HCT116 (cell line): ENCODE measurements around the gene NOLC1. TPM values are rescaled to one million over a fixed set of nuclear protein-coding genes. Genes with fewer than 3 reads are reported as not detected.
A peak's percentile ranks its signal among the peaks of the same experiment; 100 is the strongest.

ENCODE experiments used
- ATAC-seq: fragments of 200-7000 bp; cut with Tn5 transposase; 2 replicates; pipeline ENCODE4 v1.9.1; 2020; ENCODE audit warnings: mild to moderate bottlenecking, moderate library complexity
- BruUV-seq: library from RNA; stranded (reverse); fragments of 400-500 nt; replicated peaks from 2 replicates; lab custom pipeline; 2021; lab: Mats Ljungman, UMichigan
- CTCF ChIA-PET: fragments of 300-600 bp; sonication (Branson Sonifier 250); formaldehyde crosslinking; loops from one replicate; lab custom pipeline; 2021; ENCODE audit warnings: antibody characterized with exemption; lab: Charles Lee
- POLR2A ChIA-PET: fragments of 300-600, 350-600 bp; sonication (Branson Sonifier 250); formaldehyde crosslinking; loops from one replicate; lab custom pipeline; 2021; ENCODE audit warnings: antibody characterized with exemption; lab: Charles Lee
- RAD21 ChIA-PET, 2 experiments: fragments of 300-600 bp; sonication (Branson Sonifier 250); formaldehyde crosslinking; loops; one replicate each; lab custom pipeline; 2023; ENCODE audit warnings: low total read pairs in 2 of 2; ENCODE audit not compliant: uncharacterized antibody in 2 of 2, unreplicated experiment in 2 of 2, low non-redundant PET in 1 of 2; lab: Charles Lee
- DNase-seq: peaks from one replicate; pipeline ENCODE4 v3.0.0-alpha.2; 2010; ENCODE audit warnings: low read depth, low spot score
- H2AFZ ChIP-seq: fragments of 200-600 bp; shearing (Covaris generic), sonication (generic); 2 replicates; pipeline ENCODE4 v1.6.1; 2017; ENCODE audit warnings: low read depth, mixed run types, mixed read lengths, antibody characterized with exemption, low read length; ENCODE audit not compliant: poor library complexity, severe bottlenecking
- H3K27ac ChIP-seq: 2 replicates; pipeline ENCODE4 v1.5.1; 2012; ENCODE audit warnings: low read depth, low read length
- H3K27me3 ChIP-seq: fragments of 200-600 bp; sonication (generic); 2 replicates; pipeline ENCODE4 v1.6.1; 2016; ENCODE audit warnings: mixed run types, low read length, mixed read lengths; ENCODE audit not compliant: insufficient read depth
- H3K36me3 ChIP-seq, 2 experiments: fragments of 200-500 bp in 1 of 2; fragments of 200-600 bp in 1 of 2; sonication (Bioruptor generic) in 1 of 2; sonication (generic) in 1 of 2; 2 replicates each; pipeline versions ENCODE4 v1.5.1 to v1.6.1; 2014 to 2016; ENCODE audit warnings: low read length in 2 of 2, inconsistent platforms in 1 of 2, mixed read lengths in 1 of 2, mixed run types in 1 of 2; ENCODE audit not compliant: insufficient read depth in 2 of 2, control insufficient read depth in 1 of 2
- H3K4me1 ChIP-seq, 2 experiments: fragments of 200-600 bp in 1 of 2; sonication (generic) in 1 of 2; 2 replicates each; pipeline versions ENCODE4 v1.5.1 to v1.6.1; 2012 to 2017; ENCODE audit warnings: low read length in 2 of 2, inconsistent platforms in 1 of 2, mild to moderate bottlenecking in 1 of 2, mixed read lengths in 1 of 2, mixed run types in 1 of 2, moderate library complexity in 1 of 2; ENCODE audit not compliant: insufficient read depth in 2 of 2, control insufficient read depth in 1 of 2
- H3K4me2 ChIP-seq: fragments of 200-600 bp; sonication (generic); 2 replicates; pipeline ENCODE4 v1.6.1; 2017; ENCODE audit warnings: mixed run types, low read length, mixed read lengths
- H3K4me3 ChIP-seq, 2 experiments: fragments of 200-600 bp in 1 of 2; sonication (generic) in 1 of 2; replicated peaks in 1 of 2; 2 replicates each; pipeline ENCODE4 v1.5.1; 2011 to 2016; ENCODE audit warnings: low read length in 2 of 2, control low read depth in 1 of 2, low read depth in 1 of 2, mild to moderate bottlenecking in 1 of 2, mixed read lengths in 1 of 2, mixed run types in 1 of 2
- H3K79me2 ChIP-seq: fragments of 200-600 bp; sonication (generic); 2 replicates; pipeline ENCODE4 v1.6.1; 2017; ENCODE audit warnings: mild to moderate bottlenecking, mixed run types, low read length, moderate library complexity, mixed read lengths; ENCODE audit not compliant: insufficient read depth
- H3K9ac ChIP-seq: fragments of 200-600 bp; sonication (generic); 2 replicates; pipeline ENCODE4 v1.6.1; 2016; ENCODE audit warnings: low read length, mixed read lengths
- H3K9me2 ChIP-seq: fragments of 200-600 bp; sonication (generic), shearing (Covaris generic); 2 replicates; pipeline ENCODE4 v1.6.1; 2017; ENCODE audit warnings: mixed run types, mild to moderate bottlenecking, moderate library complexity; ENCODE audit not compliant: insufficient read depth
- H3K9me3 ChIP-seq, 2 experiments: fragments of 200-500 bp in 1 of 2; fragments of 200-600 bp in 1 of 2; sonication (Bioruptor generic) in 1 of 2; sonication (generic) in 1 of 2; 2 replicates each; pipeline ENCODE4 v1.6.1; 2014 to 2017; ENCODE audit warnings: low read length in 2 of 2, mixed read lengths in 2 of 2, inconsistent platforms in 1 of 2, low read depth in 1 of 2, mild to moderate bottlenecking in 1 of 2, mixed run types in 1 of 2, moderate library complexity in 1 of 2; ENCODE audit not compliant: control insufficient read depth in 1 of 2, insufficient read depth in 1 of 2
- H4K20me1 ChIP-seq: fragments of 200-600 bp; sonication (generic), shearing (Covaris generic); 2 replicates; pipeline ENCODE4 v1.6.1; 2017; ENCODE audit warnings: mixed run types, mild to moderate bottlenecking, moderate library complexity; ENCODE audit not compliant: insufficient read depth
- CBX3 ChIP-seq: IDR thresholded peaks from 2 replicates; pipeline ENCODE4 v1.6.1; 2012; ENCODE audit warnings: low read depth
- ELF1 ChIP-seq: IDR thresholded peaks from 2 replicates; pipeline ENCODE4 v1.6.1; 2012; ENCODE audit warnings: low read depth, borderline replicate concordance
- FOSL1 ChIP-seq: IDR thresholded peaks from 2 replicates; pipeline ENCODE4 v1.6.1; 2012; ENCODE audit warnings: low read depth
- MAX ChIP-seq: IDR thresholded peaks from 2 replicates; pipeline ENCODE4 v1.6.1; 2012
- POLR2AphosphoS5 ChIP-seq: IDR thresholded peaks from 2 replicates; pipeline ENCODE4 v1.6.1; 2011; ENCODE audit warnings: mild to moderate bottlenecking, low read depth, low read length, moderate library complexity
- RAD21 ChIP-seq: IDR thresholded peaks from 2 replicates; pipeline ENCODE4 v1.6.1; 2012; ENCODE audit warnings: low read depth, mild to moderate bottlenecking
- SP1 ChIP-seq: IDR thresholded peaks from 2 replicates; pipeline ENCODE4 v1.6.1; 2012; ENCODE audit warnings: low read depth
- TCF7L2 ChIP-seq: IDR thresholded peaks from 2 replicates; pipeline ENCODE4 v1.7.0; 2011; ENCODE audit warnings: borderline replicate concordance, inconsistent platforms; ENCODE audit not compliant: insufficient read depth, insufficient read length; ENCODE audit errors: extremely low read depth
- YY1 ChIP-seq: IDR thresholded peaks from 2 replicates; pipeline ENCODE4 v1.6.1; 2011; ENCODE audit warnings: low read length, low read depth, moderate library complexity, mild to moderate bottlenecking; ENCODE audit not compliant: insufficient replicate concordance; ENCODE audit errors: extremely low read depth
- intact Hi-C: fragments of 100-400 bp; cut with micrococcal nuclease; formaldehyde crosslinking; loops from 2 replicates; pipeline ENCODE4 v1.10.0; 2022
- total RNA-seq: library from RNA; stranded (reverse); gene quantifications from one replicate; pipeline ENCODE4 v1.2.1, GENCODE V29; 2021; ENCODE audit not compliant: unreplicated experiment

Gene NOLC1
- total RNA-seq, 1 experiment from 2014 or later, result 231 TPM

GRCh38 chr10:102185272-102185671 lies 33.1 kb downstream of the NOLC1 start:
- Histone ChIP-seq H3K9ac (no peak overlapping the region), H3K9me3 (peaks cover 16 to 21% of the 10 kb centered on the region in 2 experiments; a peak in 3 of 4 replicates), H3K4me3 (no peak overlapping the region), H3K27ac (no peak overlapping the region), H3K9me2 (no peaks in the 10 kb centered on the region), H3K36me3 (no peaks in the 10 kb centered on the region), H3K79me2 (no peaks in the 10 kb centered on the region), H3K4me2 (no peak overlapping the region), H2AFZ (no peak overlapping the region), H4K20me1 (no peaks in the 10 kb centered on the region), H3K27me3 (no peaks in the 10 kb centered on the region), H3K4me1 (no peaks in the 10 kb centered on the region)
- TF ChIP-seq RAD21 (no peak), POLR2AphosphoS5 (no peak), MAX (no peak), FOSL1 (no peak), CBX3 (0 out of 2 replicates have a peak, but pooled peaks have one; percentile 34)
- ChIA-PET POLR2A (interaction anchor here (0.7 kb wide), 1 partner anchor 23 kb away, joined by 4 read pairs; no protein-coding TSS in a partner anchor), RAD21 (no interaction called here), CTCF (no interaction called here)
- ATAC-seq (no peak), DNase-seq (no peak)
- intact Hi-C loops, result no loop called here
- no TSS peak for BruUV-seq

GRCh38 chr10:102185811-102186527 lies 33.8 kb downstream of the NOLC1 start:
- Histone ChIP-seq H3K36me3 (no peaks in the 10 kb centered on the region), H3K27me3 (no peaks in the 10 kb centered on the region), H3K4me2 (no peak overlapping the region), H4K20me1 (no peaks in the 10 kb centered on the region), H3K9me2 (no peaks in the 10 kb centered on the region), H3K27ac (no peak overlapping the region), H2AFZ (no peak overlapping the region), H3K79me2 (no peaks in the 10 kb centered on the region), H3K4me1 (no peaks in the 10 kb centered on the region), H3K9me3 (peaks cover 16 to 21% of the 10 kb centered on the region in 2 experiments; a peak in 3 of 4 replicates), H3K4me3 (no peak overlapping the region), H3K9ac (no peak overlapping the region)
- TF ChIP-seq SP1 (no peak), YY1 (no peak), TCF7L2 (no peak), ELF1 (no peak)
- CTCF ChIA-PET, result no interaction called here
- POLR2A ChIA-PET, result interaction anchor here (0.7 kb wide), 1 partner anchor 23 kb away, joined by 4 read pairs; no protein-coding TSS in a partner anchor
- no peak for DNase-seq
- ATAC-seq, result no peak
- intact Hi-C loops, result no loop called here
- RAD21 ChIA-PET, result no interaction called here
- BruUV-seq, result no TSS peak
